Small intestine (tissue), 7 donors: Measurements from ENCODE around the gene PCBP3. TPM values are rescaled to one million over a fixed set of nuclear protein-coding genes. Genes with fewer than 3 reads are reported as not detected.

Experiments
- DNase-seq, 2 donors: peaks; one replicate each; pipeline versions ENCODE4 v3.0.0 to v3.0.0-alpha.2; 2013
- FAIRE-seq: peaks from 2 replicates; lab custom pipeline; 2012; peaks lifted over from hg19 to GRCh38; lab: Jason Lieb, UNC
- H3K27ac ChIP-seq, 3 donors: one replicate each; pipeline ENCODE4 v1.5.1; 2013; ENCODE audit warnings: low read length in 2 of 3, mild to moderate bottlenecking in 2 of 3, control low read depth in 1 of 3, inconsistent platforms in 1 of 3, low read depth in 1 of 3, moderate library complexity in 1 of 3
- H3K27me3 ChIP-seq, 3 donors: one replicate each; pipeline ENCODE4 v1.6.1; 2013; ENCODE audit warnings: low read length in 3 of 3, inconsistent platforms in 1 of 3; ENCODE audit not compliant: control insufficient read depth in 3 of 3, insufficient read depth in 3 of 3
- H3K36me3 ChIP-seq, 3 donors: one replicate each; pipeline ENCODE4 v1.6.1; 2013; ENCODE audit warnings: low read length in 3 of 3, inconsistent platforms in 1 of 3, low read depth in 1 of 3, mild to moderate bottlenecking in 1 of 3, moderate library complexity in 1 of 3; ENCODE audit not compliant: control insufficient read depth in 3 of 3, insufficient read depth in 2 of 3
- H3K4me1 ChIP-seq, 3 donors: one replicate each; pipeline ENCODE4 v1.6.1; 2013; ENCODE audit warnings: low read length in 2 of 3, inconsistent platforms in 1 of 3, low read depth in 1 of 3, mild to moderate bottlenecking in 1 of 3, moderate library complexity in 1 of 3; ENCODE audit not compliant: control insufficient read depth in 3 of 3, insufficient read depth in 2 of 3
- H3K4me3 ChIP-seq, 3 donors: one replicate each; pipeline ENCODE4 v1.5.1; 2013; ENCODE audit warnings: low read length in 3 of 3, control low read depth in 1 of 3, inconsistent platforms in 1 of 3, low read depth in 1 of 3, mild to moderate bottlenecking in 1 of 3, moderate library complexity in 1 of 3
- H3K9me3 ChIP-seq, 2 donors: one replicate each; pipeline ENCODE4 v1.6.1; 2013; ENCODE audit warnings: low read depth in 1 of 2, low read length in 1 of 2; ENCODE audit not compliant: control insufficient read depth in 2 of 2, insufficient read depth in 1 of 2
- WGBS, 3 donors: extraction: QIAGEN DNeasy Blood & Tissue Kit; methylation state at CpG; one replicate each; pipeline ENCODE4 v1.1.7; 2013; 5-methylcytosine and 5-hydroxymethylcytosine counted together
- polyA plus RNA-seq, 4 donors: library from polyadenylated mRNA; stranded (reverse) in 3 of 4; unstranded in 1 of 4; fragments of 200-250 nt in 3 of 4; fragments of 120-200 nt in 1 of 4; gene quantifications; one replicate each; pipeline versions ENCODE4 v1.2.1 to v1.2.3, GENCODE V29; 2013
- donor health status: healthy with polysubstance abuse.
- donor health status: control.
- donor health status: control.
- donor health status: Bipolar disorder and iron deficiency.
- donor health status: healthy.

The PCBP3 gene
- polyA plus RNA-seq, 4 donors = 0.81 to 8.2 (median 1.0) TPM; not detected in 1

DNA sequence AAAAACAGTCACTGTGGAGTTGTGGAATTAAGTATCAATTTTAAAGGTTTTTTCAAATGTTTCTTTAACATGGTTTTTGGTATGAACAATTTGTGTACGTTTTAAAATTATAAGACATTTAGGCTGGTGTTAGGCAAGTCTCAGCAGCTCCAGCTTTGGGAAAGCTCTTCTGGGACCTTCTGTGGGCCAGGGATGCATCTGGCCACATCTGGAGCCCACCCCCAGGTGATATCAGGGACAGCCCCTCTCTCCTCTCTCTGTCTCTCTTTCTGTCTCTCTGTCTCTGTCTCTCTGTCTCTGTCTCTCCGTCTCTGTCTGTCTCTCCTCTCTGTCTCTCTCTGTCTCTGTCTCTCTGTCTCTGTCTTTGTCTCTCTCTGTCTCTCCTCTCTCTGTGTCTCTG is 336.7 kb downstream of the PCBP3 start:
- Histone ChIP-seq H3K27ac (peak overlapping the region in 1 of 3 donors; percentile 4), H3K4me3 (no peak overlapping the region), H3K36me3 (peaks cover 0 to 14% (median 0%) of the 10 kb centered on the region in 3 donors), H3K4me1 (peaks cover 0 to 11% (median 0%) of the 10 kb centered on the region in 3 donors), H3K9me3 (no peaks in the 10 kb centered on the region), H3K27me3 (peaks cover 0 to 30% (median under 1%) of the 10 kb centered on the region in 3 donors)
- DNase-seq = no peak
- no peak for FAIRE-seq
- WGBS, 3 donors = 58 to 66% (median 63%) methylated on average over 2 of the region's 2 CpGs

- peak overlapping the region in 2 of 3 donors; percentile 63 to 81 for H3K27ac ChIP-seq
These were observed 337.2 kb downstream of the PCBP3 start for GRCh38 chr21:45980697-45981096.

GRCh38 chr21:45981151-45982091 is 337.9 kb downstream of the PCBP3 start, which contains the start of gene COL6A1:
TSS of gene COL6A1 (plus strand) at chr21:45981770. CDS start at chr21:45981851, 81 bp downstream.
- 0 to 1% (median 1%) methylated on average over 33 to 53 of the region's 63 CpGs for WGBS, 3 donors
- Histone ChIP-seq H3K4me1 (peaks cover 0 to 9% (median 0%) of the 10 kb centered on the region in 3 donors), H3K27me3 (peaks cover 0 to 28% (median 0%) of the 10 kb centered on the region in 3 donors), H3K27ac (peak within 1 kb of the TSS; percentile 37 to 81 (median 74)), H3K4me3 (peak within 1 kb of the TSS; percentile 36 to 74 (median 53)), H3K9me3 (no peaks in the 10 kb centered on the region), H3K36me3 (peaks cover 0 to 25% (median 0%) of the 10 kb centered on the region in 3 donors)
- FAIRE-seq (no peak), DNase-seq (peak; percentile 47 to 82)

More at GRCh38 chr21:45980697-45981096, 337.2 kb downstream of the PCBP3 start:
- peaks cover 0 to 18% (median 0%) of the 10 kb centered on the region in 3 donors for H3K36me3 ChIP-seq
- H3K4me3 ChIP-seq = peak overlapping the region in 1 of 3 donors; percentile 44
- H3K27me3 ChIP-seq = peaks cover 0 to 28% (median 0%) of the 10 kb centered on the region in 3 donors
- no peaks in the 10 kb centered on the region for H3K9me3 ChIP-seq
- H3K4me1 ChIP-seq = peaks cover 0 to 9% (median 0%) of the 10 kb centered on the region in 3 donors
- DNase-seq (no peak), FAIRE-seq (no peak)

DNA sequence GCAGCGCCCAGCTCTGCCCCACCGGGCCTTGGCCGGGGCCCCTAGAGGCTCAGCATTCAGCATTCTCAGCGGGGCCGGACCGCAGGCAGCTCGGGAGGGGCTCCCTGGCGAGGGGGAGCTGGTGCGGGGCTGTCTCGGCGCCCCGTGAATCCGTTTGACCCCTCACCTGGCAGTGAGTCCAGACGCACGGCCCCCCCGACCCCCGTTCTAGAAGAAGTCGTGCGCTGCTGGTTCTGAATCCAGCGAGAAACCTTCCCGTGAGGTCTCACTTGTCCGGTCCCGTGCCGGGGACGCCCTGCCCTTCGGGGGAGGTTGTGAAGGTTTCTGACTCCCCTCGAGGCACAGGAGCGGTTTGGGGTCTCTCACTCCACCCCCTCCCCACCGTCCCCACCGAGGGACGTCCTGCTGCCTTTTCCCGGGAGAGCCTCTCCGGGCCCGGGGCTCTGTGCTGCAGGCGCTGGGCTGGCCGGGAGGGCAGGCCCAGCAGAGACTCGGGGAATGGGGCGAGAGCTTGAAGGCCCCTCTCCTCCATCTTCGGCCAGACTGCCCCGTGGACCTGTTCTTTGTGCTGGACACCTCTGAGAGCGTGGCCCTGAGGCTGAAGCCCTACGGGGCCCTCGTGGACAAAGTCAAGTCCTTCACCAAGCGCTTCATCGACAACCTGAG is 338.7 kb downstream of the PCBP3 start:
- FAIRE-seq = no peak
- 2 to 3% (median 3%) methylated on average over 40 to 45 of the region's 45 CpGs for WGBS, 3 donors
- peaks cover 0 to 9% (median 0%) of the 10 kb centered on the region in 3 donors for H3K4me1 ChIP-seq
- H3K27ac ChIP-seq = peak overlapping the region; percentile 37 to 74 (median 73)
- H3K9me3 ChIP-seq = no peaks in the 10 kb centered on the region
- H3K36me3 ChIP-seq = peaks cover 0 to 33% (median 3%) of the 10 kb centered on the region in 3 donors
- peaks cover 0 to 20% (median 0%) of the 10 kb centered on the region in 3 donors for H3K27me3 ChIP-seq
- DNase-seq = peak in 1 of 2 donors; percentile 67
- H3K4me3 ChIP-seq = peak overlapping the region; percentile 36 to 74 (median 53)

DNA sequence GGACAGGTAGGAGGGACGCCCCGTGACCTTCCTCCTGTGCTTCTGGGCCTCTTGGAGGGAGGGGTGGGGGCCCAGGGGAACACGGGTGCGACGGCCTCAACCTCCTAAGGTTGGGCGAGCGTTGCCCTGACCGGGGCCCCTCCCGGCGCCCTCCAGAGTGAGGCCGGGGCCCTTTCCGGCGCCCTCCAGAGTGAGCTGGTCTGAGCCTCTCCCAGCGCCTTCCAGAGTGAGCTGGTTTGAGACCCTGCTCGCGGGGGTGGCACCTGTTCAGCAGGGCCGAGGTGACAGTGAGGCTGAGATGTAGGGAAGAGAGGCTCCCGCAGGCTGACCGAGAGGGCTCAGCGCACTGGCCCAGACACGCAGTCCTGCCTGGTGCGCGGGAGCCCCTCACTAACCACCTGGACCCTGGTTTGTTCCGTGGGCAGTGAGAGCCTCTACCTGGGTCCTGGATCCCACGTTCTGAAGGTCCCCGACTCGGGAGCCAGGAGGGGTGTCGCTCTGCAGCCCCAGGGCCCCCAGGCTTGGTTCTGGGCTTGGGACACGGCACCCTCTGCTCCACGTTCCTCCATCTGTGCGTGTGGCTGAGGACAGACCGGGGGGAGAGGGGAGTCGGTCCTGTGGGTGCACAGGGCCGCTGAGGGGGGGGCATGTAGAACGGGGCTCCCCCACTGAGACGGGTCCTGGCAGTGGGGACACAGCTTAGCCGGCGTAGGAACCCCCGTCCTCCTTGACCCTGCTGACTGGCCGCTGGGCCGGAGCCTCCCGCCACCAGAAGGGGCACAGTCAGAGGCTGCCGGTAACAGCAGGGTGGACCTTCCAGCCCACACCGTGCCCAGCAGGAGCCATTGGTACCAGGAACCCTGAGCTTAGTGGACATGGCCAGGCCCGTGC is 339.5 kb downstream of the PCBP3 start:
- Histone ChIP-seq H3K4me1 (peaks cover 0 to 9% (median 0%) of the 10 kb centered on the region in 3 donors), H3K27me3 (peaks cover 0 to 18% (median 0%) of the 10 kb centered on the region in 3 donors), H3K27ac (peak overlapping the region in 1 of 3 donors; percentile 74), H3K9me3 (no peaks in the 10 kb centered on the region), H3K36me3 (peaks cover 0 to 36% (median 3%) of the 10 kb centered on the region in 3 donors), H3K4me3 (peak overlapping the region; percentile 36 to 74 (median 53))
- 43 to 53% (median 52%) methylated on average over 33 to 45 of the region's 45 CpGs for WGBS, 3 donors
- FAIRE-seq (no peak), DNase-seq (no peak)

GRCh38 chr21:45983649-45983965 is 340.1 kb downstream of the PCBP3 start:
- WGBS, 3 donors = 74 to 85% (median 79%) methylated on average over 10 to 13 of the region's 13 CpGs
- no peak for DNase-seq
- Histone ChIP-seq H3K36me3 (peaks cover 0 to 40% (median 3%) of the 10 kb centered on the region in 3 donors), H3K4me1 (peaks cover 0 to 9% (median 0%) of the 10 kb centered on the region in 3 donors), H3K27me3 (peaks cover 0 to 18% (median 0%) of the 10 kb centered on the region in 3 donors), H3K27ac (no peak overlapping the region), H3K4me3 (peak overlapping the region in 1 of 3 donors; percentile 74), H3K9me3 (no peaks in the 10 kb centered on the region)
- FAIRE-seq = no peak

- no peak for DNase-seq
- no peak overlapping the region for H3K4me3 ChIP-seq
- H3K4me1 ChIP-seq = peaks cover 0 to 9% (median 0%) of the 10 kb centered on the region in 3 donors
- WGBS, 3 donors = 76 to 82% (median 81%) methylated on average over 33 to 38 of the region's 38 CpGs
- H3K36me3 ChIP-seq = peaks cover 0 to 44% (median 3%) of the 10 kb centered on the region in 3 donors
- no peaks in the 10 kb centered on the region for H3K9me3 ChIP-seq
- H3K27me3 ChIP-seq = peaks cover 0 to 16% (median 0%) of the 10 kb centered on the region in 3 donors
- FAIRE-seq = no peak
- H3K27ac ChIP-seq = no peak overlapping the region
These were observed 340.5 kb downstream of the PCBP3 start for GRCh38 chr21:45983981-45984551.
